GM23338 (cell line): ENCODE results near the gene CDKAL1. TPM values are rescaled to one million over a fixed set of nuclear protein-coding genes. Genes with fewer than 3 reads are reported as not detected.
A peak's percentile ranks its signal among the peaks of the same experiment; 100 is the strongest.

Source experiments
- ATAC-seq: fragments of 200-7000 bp; cut with Tn5 transposase; 3 replicates; pipeline ENCODE4 v1.9.1; 2020
- DNase-seq: peaks from one replicate; pipeline ENCODE4 v3.0.0-alpha.2; 2015; ENCODE audit warnings: low spot score
- H2AFZ ChIP-seq: fragments of 200-600 bp; sonication (generic); 2 replicates; pipeline ENCODE4 v1.8.0; 2016; ENCODE audit warnings: antibody characterized with exemption, mild to moderate bottlenecking, moderate library complexity
- H3F3A ChIP-seq: fragments of 200-600 bp; sonication (generic); replicated peaks from 2 replicates; pipeline ENCODE4 v1.8.0; 2017; ENCODE audit warnings: antibody characterized with exemption, mixed run types, low read depth
- H3K27ac ChIP-seq: fragments of 200-600 bp; sonication (generic); 2 replicates; pipeline ENCODE4 v1.6.1; 2016; ENCODE audit warnings: low read depth
- H3K27me3 ChIP-seq: fragments of 200-600 bp; sonication (generic); 2 replicates; pipeline ENCODE4 v1.8.0; 2016; ENCODE audit warnings: mild to moderate bottlenecking, mixed run types, moderate library complexity; ENCODE audit not compliant: insufficient read depth
- H3K36me3 ChIP-seq: fragments of 200-600 bp; sonication (generic); 2 replicates; pipeline ENCODE4 v1.8.0; 2016; ENCODE audit warnings: mild to moderate bottlenecking; ENCODE audit not compliant: insufficient read depth
- H3K4me1 ChIP-seq: fragments of 200-600 bp; sonication (generic); 2 replicates; pipeline ENCODE4 v1.8.0; 2016; ENCODE audit warnings: mild to moderate bottlenecking, moderate library complexity; ENCODE audit not compliant: insufficient read depth
- H3K4me2 ChIP-seq: fragments of 200-600 bp; sonication (generic); 2 replicates; pipeline ENCODE4 v1.7.1; 2017; ENCODE audit warnings: mixed run types
- H3K4me3 ChIP-seq: fragments of 200-600 bp; sonication (generic); 2 replicates; pipeline ENCODE4 v1.6.1; 2016; ENCODE audit warnings: mixed run types
- H3K79me2 ChIP-seq: fragments of 200-600 bp; sonication (generic); replicated peaks from 2 replicates; pipeline ENCODE4 v1.8.0; 2017; ENCODE audit warnings: mild to moderate bottlenecking; ENCODE audit not compliant: insufficient read depth
- H3K9me2 ChIP-seq: fragments of 200-600 bp; sonication (generic); 2 replicates; pipeline ENCODE4 v1.8.0; 2017; ENCODE audit not compliant: insufficient read depth
- H4K20me1 ChIP-seq: fragments of 200-600 bp; sonication (generic); replicated peaks from 2 replicates; pipeline ENCODE4 v1.8.0; 2017; ENCODE audit warnings: mild to moderate bottlenecking; ENCODE audit not compliant: insufficient read depth
- H3K27ac Mint-ChIP-seq: 2 replicates; pipeline ENCODE4 v1.8.0; 2020; ENCODE audit warnings: inconsistent platforms, mild to moderate bottlenecking, moderate library complexity, mixed read lengths
- H3K27me3 Mint-ChIP-seq: 3 replicates; pipeline ENCODE4 v1.8.0; 2022; ENCODE audit warnings: low read depth, mild to moderate bottlenecking, moderate library complexity, mixed read lengths, inconsistent platforms; ENCODE audit not compliant: insufficient read depth, poor library complexity
- H3K36me3 Mint-ChIP-seq: 3 replicates; pipeline ENCODE4 v1.8.0; 2021; ENCODE audit warnings: low read depth, mild to moderate bottlenecking, inconsistent platforms, moderate library complexity, mixed read lengths
- H3K4me1 Mint-ChIP-seq: 3 replicates; pipeline ENCODE4 v1.8.0; 2020; ENCODE audit warnings: mild to moderate bottlenecking, inconsistent platforms, mixed read lengths
- H3K4me3 Mint-ChIP-seq: 3 replicates; pipeline ENCODE4 v1.8.0; 2021; ENCODE audit warnings: moderate library complexity, mild to moderate bottlenecking, inconsistent platforms, mixed read lengths
- H3K9me3 Mint-ChIP-seq: 3 replicates; pipeline ENCODE4 v1.8.0; 2020; ENCODE audit warnings: moderate library complexity, mild to moderate bottlenecking, inconsistent platforms, mixed read lengths
- CREB1 ChIP-seq: fragments of 250-450 bp; sonication (Bioruptor Pico); IDR thresholded peaks from 2 replicates; pipeline ENCODE4 v1.5.0; 2020; ENCODE audit warnings: low read depth, mild to moderate bottlenecking, moderate library complexity
- EZH2 ChIP-seq: fragments of 200-600 bp; sonication (generic); IDR thresholded peaks from one replicate; pipeline ENCODE4 v1.8.0; 2017; ENCODE audit warnings: antibody characterized with exemption, mild to moderate bottlenecking, low read depth; ENCODE audit not compliant: unreplicated experiment
- EZH2phosphoT487 ChIP-seq: fragments of 200-600 bp; sonication (generic); IDR thresholded peaks from one replicate; pipeline ENCODE4 v1.8.1; 2018; ENCODE audit warnings: antibody characterized with exemption; ENCODE audit not compliant: unreplicated experiment
- JUNB ChIP-seq: IDR thresholded peaks from one replicate; pipeline ENCODE4 v1.6.1; 2016; ENCODE audit warnings: antibody characterized with exemption; ENCODE audit not compliant: unreplicated experiment
- NANOG ChIP-seq: IDR thresholded peaks from 2 replicates; pipeline ENCODE4 v1.6.1; 2016; ENCODE audit warnings: antibody characterized with exemption, borderline replicate concordance
- POLR2AphosphoS5 ChIP-seq: IDR thresholded peaks from 2 replicates; pipeline ENCODE4 v1.6.1; 2016; ENCODE audit warnings: antibody characterized with exemption, low read depth
- STAT1 ChIP-seq: IDR thresholded peaks from one replicate; pipeline ENCODE4 v1.6.1; 2016; ENCODE audit warnings: antibody characterized with exemption; ENCODE audit not compliant: unreplicated experiment
- ZNF114 ChIP-seq: fragments of 250-450 bp; sonication (Bioruptor Pico); IDR thresholded peaks from 2 replicates; pipeline ENCODE4 v1.5.0; 2020; ENCODE audit warnings: mild to moderate bottlenecking, moderate library complexity
- ZNF331 ChIP-seq: fragments of 250-450 bp; sonication (Bioruptor Pico); IDR thresholded peaks from 2 replicates; pipeline ENCODE4 v1.5.0; 2020; ENCODE audit warnings: low read depth, mild to moderate bottlenecking, moderate library complexity
- polyA plus RNA-seq: library from polyadenylated mRNA; unstranded; fragments of >200 nt; fragmentation: Nextera tagmentation; extraction: Ambion mirVana; gene quantifications from 2 replicates; pipeline ENCODE4 v1.2.1, GENCODE V29; 2016
- total RNA-seq: library from RNA; depleted of rRNA; stranded (reverse); fragments of >200 nt; shearing (Covaris generic); gene quantifications from 2 replicates; pipeline ENCODE4 v1.2.3, GENCODE V29; 2014
- TF ChIP-seq, protein P1 (sequence below): IDR thresholded peaks from one replicate; pipeline ENCODE4 v1.6.1; 2018; ENCODE audit warnings: antibody characterized with exemption; ENCODE audit not compliant: unreplicated experiment
- TF ChIP-seq, protein P2 (sequence below), 2 experiments: fragments of 200-600 bp in 1 of 2; sonication (generic) in 1 of 2; conservative IDR thresholded peaks; 2 replicates each; pipeline versions ENCODE4 v1.5.1 to v1.6.1; 2016 to 2017; ENCODE audit warnings: antibody characterized with exemption in 2 of 2, low read depth in 2 of 2, mild to moderate bottlenecking in 2 of 2, moderate library complexity in 1 of 2
- TF ChIP-seq, protein P3 (sequence below): IDR thresholded peaks from 2 replicates; pipeline ENCODE4 v1.6.1; 2016; ENCODE audit warnings: antibody characterized with exemption
- TF ChIP-seq, protein P4 (sequence below): fragments of 250-450 bp; sonication (Bioruptor Pico); IDR thresholded peaks from 2 replicates; pipeline ENCODE4 v1.5.0; 2020; ENCODE audit warnings: mild to moderate bottlenecking, moderate library complexity

CDKAL1 gene
- total and polyA plus RNA-seq, 2 experiments from 2014 or later: 17.8 to 35.0 TPM

DNA sequence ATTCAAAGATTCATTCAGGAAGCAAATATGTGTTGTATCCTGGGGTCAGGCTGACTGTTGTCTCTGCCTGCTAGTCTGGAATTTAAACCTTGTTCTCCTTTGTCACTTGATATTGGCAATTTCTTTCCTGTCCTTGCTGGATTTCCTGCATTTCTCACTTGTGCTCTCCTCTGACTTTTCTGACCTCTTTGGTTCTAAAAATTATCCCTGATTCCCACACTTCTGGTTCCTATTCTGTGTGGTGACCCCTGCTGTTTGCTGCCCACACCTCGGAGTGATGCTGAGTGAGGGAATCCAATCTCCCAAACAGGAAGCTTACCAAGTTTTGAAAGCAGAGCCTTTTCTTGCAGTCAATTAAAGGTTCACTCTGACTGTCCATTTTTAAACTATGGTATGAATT is 345.3 kb downstream of the CDKAL1 start:
- no peaks in the 10 kb centered on the region for H3K9me2 ChIP-seq
- no peak overlapping the region for H3K27ac ChIP-seq
- no peak overlapping the region for H2AFZ ChIP-seq
- Mint-ChIP-seq H3K36me3 (peaks cover 24% of the 10 kb centered on the region; the same call in 2 of the 3 replicates), H3K27me3 (peaks cover 8% of the 10 kb centered on the region), H3K4me3 (no peak overlapping the region), H3K4me1 (peaks cover 58% of the 10 kb centered on the region), H3K9me3 (peaks cover 8% of the 10 kb centered on the region), H3K27ac (peak overlapping the region; percentile 24)
- ATAC-seq: no peak
- no peaks in the 10 kb centered on the region for H3K27me3 ChIP-seq
- no peak for DNase-seq
- H3K4me3 ChIP-seq: no peak overlapping the region
- no peaks in the 10 kb centered on the region for H4K20me1 ChIP-seq
- TF ChIP-seq ZNF114 (no peak), EZH2phosphoT487 (no peak), CREB1 (CRISPR knock-in tag) (no peak), STAT1 (no peak), ZNF331 (CRISPR knock-in tag) (no peak), EZH2 (no peak), JUNB (no peak), POLR2AphosphoS5 (no peak), NANOG (no peak)
- TF ChIP-seq, protein P1, sequence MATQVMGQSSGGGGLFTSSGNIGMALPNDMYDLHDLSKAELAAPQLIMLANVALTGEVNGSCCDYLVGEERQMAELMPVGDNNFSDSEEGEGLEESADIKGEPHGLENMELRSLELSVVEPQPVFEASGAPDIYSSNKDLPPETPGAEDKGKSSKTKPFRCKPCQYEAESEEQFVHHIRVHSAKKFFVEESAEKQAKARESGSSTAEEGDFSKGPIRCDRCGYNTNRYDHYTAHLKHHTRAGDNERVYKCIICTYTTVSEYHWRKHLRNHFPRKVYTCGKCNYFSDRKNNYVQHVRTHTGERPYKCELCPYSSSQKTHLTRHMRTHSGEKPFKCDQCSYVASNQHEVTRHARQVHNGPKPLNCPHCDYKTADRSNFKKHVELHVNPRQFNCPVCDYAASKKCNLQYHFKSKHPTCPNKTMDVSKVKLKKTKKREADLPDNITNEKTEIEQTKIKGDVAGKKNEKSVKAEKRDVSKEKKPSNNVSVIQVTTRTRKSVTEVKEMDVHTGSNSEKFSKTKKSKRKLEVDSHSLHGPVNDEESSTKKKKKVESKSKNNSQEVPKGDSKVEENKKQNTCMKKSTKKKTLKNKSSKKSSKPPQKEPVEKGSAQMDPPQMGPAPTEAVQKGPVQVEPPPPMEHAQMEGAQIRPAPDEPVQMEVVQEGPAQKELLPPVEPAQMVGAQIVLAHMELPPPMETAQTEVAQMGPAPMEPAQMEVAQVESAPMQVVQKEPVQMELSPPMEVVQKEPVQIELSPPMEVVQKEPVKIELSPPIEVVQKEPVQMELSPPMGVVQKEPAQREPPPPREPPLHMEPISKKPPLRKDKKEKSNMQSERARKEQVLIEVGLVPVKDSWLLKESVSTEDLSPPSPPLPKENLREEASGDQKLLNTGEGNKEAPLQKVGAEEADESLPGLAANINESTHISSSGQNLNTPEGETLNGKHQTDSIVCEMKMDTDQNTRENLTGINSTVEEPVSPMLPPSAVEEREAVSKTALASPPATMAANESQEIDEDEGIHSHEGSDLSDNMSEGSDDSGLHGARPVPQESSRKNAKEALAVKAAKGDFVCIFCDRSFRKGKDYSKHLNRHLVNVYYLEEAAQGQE: no peak
- TF ChIP-seq, protein P2, sequence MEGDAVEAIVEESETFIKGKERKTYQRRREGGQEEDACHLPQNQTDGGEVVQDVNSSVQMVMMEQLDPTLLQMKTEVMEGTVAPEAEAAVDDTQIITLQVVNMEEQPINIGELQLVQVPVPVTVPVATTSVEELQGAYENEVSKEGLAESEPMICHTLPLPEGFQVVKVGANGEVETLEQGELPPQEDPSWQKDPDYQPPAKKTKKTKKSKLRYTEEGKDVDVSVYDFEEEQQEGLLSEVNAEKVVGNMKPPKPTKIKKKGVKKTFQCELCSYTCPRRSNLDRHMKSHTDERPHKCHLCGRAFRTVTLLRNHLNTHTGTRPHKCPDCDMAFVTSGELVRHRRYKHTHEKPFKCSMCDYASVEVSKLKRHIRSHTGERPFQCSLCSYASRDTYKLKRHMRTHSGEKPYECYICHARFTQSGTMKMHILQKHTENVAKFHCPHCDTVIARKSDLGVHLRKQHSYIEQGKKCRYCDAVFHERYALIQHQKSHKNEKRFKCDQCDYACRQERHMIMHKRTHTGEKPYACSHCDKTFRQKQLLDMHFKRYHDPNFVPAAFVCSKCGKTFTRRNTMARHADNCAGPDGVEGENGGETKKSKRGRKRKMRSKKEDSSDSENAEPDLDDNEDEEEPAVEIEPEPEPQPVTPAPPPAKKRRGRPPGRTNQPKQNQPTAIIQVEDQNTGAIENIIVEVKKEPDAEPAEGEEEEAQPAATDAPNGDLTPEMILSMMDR (conservative IDR thresholded peaks at IDR 0.05; ENCODE audit: low read depth in 2 of 2): no peak
- TF ChIP-seq, protein P3, sequence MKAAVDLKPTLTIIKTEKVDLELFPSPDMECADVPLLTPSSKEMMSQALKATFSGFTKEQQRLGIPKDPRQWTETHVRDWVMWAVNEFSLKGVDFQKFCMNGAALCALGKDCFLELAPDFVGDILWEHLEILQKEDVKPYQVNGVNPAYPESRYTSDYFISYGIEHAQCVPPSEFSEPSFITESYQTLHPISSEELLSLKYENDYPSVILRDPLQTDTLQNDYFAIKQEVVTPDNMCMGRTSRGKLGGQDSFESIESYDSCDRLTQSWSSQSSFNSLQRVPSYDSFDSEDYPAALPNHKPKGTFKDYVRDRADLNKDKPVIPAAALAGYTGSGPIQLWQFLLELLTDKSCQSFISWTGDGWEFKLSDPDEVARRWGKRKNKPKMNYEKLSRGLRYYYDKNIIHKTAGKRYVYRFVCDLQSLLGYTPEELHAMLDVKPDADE: no peak
- TF ChIP-seq, protein P4, sequence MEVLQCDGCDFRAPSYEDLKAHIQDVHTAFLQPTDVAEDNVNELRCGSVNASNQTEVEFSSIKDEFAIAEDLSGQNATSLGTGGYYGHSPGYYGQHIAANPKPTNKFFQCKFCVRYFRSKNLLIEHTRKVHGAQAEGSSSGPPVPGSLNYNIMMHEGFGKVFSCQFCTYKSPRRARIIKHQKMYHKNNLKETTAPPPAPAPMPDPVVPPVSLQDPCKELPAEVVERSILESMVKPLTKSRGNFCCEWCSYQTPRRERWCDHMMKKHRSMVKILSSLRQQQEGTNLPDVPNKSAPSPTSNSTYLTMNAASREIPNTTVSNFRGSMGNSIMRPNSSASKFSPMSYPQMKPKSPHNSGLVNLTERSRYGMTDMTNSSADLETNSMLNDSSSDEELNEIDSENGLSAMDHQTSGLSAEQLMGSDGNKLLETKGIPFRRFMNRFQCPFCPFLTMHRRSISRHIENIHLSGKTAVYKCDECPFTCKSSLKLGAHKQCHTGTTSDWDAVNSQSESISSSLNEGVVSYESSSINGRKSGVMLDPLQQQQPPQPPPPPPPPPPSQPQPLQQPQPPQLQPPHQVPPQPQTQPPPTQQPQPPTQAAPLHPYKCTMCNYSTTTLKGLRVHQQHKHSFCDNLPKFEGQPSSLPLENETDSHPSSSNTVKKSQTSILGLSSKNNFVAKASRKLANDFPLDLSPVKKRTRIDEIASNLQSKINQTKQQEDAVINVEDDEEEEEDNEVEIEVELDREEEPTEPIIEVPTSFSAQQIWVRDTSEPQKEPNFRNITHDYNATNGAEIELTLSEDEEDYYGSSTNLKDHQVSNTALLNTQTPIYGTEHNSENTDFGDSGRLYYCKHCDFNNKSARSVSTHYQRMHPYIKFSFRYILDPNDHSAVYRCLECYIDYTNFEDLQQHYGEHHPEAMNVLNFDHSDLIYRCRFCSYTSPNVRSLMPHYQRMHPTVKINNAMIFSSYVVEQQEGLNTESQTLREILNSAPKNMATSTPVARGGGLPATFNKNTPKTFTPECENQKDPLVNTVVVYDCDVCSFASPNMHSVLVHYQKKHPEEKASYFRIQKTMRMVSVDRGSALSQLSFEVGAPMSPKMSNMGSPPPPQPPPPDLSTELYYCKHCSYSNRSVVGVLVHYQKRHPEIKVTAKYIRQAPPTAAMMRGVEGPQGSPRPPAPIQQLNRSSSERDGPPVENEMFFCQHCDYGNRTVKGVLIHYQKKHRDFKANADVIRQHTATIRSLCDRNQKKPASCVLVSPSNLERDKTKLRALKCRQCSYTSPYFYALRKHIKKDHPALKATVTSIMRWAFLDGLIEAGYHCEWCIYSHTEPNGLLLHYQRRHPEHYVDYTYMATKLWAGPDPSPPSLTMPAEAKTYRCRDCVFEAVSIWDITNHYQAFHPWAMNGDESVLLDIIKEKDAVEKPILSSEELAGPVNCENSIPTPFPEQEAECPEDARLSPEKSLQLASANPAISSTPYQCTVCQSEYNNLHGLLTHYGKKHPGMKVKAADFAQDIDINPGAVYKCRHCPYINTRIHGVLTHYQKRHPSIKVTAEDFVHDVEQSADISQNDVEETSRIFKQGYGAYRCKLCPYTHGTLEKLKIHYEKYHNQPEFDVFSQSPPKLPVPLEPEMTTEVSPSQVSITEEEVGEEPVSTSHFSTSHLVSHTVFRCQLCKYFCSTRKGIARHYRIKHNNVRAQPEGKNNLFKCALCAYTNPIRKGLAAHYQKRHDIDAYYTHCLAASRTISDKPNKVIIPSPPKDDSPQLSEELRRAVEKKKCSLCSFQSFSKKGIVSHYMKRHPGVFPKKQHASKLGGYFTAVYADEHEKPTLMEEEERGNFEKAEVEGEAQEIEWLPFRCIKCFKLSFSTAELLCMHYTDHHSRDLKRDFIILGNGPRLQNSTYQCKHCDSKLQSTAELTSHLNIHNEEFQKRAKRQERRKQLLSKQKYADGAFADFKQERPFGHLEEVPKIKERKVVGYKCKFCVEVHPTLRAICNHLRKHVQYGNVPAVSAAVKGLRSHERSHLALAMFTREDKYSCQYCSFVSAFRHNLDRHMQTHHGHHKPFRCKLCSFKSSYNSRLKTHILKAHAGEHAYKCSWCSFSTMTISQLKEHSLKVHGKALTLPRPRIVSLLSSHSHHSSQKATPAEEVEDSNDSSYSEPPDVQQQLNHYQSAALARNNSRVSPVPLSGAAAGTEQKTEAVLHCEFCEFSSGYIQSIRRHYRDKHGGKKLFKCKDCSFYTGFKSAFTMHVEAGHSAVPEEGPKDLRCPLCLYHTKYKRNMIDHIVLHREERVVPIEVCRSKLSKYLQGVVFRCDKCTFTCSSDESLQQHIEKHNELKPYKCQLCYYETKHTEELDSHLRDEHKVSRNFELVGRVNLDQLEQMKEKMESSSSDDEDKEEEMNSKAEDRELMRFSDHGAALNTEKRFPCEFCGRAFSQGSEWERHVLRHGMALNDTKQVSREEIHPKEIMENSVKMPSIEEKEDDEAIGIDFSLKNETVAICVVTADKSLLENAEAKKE (CRISPR knock-in tag): no peak
- H3K36me3 ChIP-seq: no peaks in the 10 kb centered on the region
- no peaks in the 10 kb centered on the region for H3F3A ChIP-seq
- H3K4me2 ChIP-seq: no peak overlapping the region
- H3K4me1 ChIP-seq: peaks cover 63% of the 10 kb centered on the region
- H3K79me2 ChIP-seq: no peaks in the 10 kb centered on the region
